ENCODE measurements around the gene PRRG2. TPM values are rescaled to one million over a fixed set of nuclear protein-coding genes. Genes with fewer than 3 reads are reported as not detected.

PRRG2 gene
- total and polyA plus RNA-seq, 2 of the 13 experiments (the other 11 are each of a cell fraction or from before 2014, with no cell fraction given) = 0.66 to 0.82 TPM

DNA sequence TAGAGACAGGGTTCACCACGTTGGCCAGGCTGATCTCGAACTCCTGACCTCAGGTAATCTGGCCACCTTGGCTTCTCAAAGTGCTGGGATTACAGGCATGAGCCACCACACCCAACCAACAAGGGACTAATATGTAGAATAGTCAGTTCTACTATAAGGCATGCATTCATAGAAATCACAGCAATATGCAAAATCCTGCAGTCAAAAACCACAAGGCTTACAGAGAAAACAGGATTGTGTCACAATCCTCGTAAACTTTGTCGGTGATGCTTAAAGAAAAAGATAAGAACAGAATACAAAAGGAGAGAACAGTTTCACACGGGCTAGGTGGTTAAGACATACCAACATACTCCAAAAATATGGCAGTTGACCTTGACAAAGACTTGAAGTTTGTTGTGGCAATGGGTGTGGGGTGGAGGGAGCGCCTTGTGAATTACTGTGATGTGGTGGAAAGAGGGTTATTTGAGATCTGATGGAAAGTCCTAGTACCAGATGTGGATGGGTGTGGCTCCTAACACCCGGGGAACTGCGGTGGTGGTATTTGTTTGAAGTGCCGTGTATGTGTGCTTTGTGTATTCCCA, 13.2 kb upstream of the PRRG2 start (continued):
- TF ChIP-seq, protein P1, sequence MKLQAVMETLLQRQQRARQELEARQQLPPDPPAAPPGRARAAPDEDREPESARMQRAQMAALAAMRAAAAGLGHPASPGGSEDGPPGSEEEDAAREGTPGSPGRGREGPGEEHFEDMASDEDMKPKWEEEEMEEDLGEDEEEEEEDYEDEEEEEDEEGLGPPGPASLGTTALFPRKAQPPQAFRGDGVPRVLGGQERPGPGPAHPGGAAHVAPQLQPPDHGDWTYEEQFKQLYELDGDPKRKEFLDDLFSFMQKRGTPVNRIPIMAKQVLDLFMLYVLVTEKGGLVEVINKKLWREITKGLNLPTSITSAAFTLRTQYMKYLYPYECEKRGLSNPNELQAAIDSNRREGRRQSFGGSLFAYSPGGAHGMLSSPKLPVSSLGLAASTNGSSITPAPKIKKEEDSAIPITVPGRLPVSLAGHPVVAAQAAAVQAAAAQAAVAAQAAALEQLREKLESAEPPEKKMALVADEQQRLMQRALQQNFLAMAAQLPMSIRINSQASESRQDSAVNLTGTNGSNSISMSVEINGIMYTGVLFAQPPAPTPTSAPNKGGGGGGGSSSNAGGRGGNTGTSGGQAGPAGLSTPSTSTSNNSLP (IDR thresholded peaks at IDR 0.05; ENCODE audit: low read depth, low read length) = no peak

DNA sequence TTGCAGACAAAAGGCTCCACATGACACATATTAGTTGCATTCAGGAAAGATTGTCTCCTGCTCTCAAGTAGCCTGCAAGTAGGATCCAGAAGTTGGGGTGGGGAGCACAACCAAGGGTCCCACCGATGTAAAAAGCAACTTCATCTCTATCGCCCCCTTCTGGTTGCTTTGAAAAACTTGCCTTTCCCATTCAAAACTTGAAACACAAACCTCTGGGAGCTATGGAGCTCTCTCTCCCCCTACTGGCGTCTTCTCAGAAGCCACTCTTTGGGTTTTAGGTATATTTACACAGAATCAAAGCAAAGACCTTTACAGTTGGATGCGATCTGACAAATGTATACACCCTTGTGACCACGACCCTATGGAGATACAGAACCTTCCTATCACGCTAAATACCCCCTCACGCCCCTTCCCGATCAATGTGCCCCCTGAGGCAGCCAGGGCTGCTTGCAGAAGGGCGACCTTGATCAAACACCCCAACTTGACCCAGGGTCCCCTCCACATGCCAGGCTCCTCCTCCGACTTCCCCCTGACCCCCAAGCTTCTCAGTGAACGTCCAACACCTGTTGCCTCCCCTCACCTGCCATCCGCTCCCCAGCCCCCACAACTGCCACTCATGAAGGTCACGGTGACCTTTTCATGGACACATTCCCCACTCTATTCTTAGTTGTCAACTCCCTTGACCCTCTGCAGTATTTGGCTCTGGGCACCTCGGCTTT, 10.8 kb upstream of the PRRG2 start:
- ChIA-PET CTCF (ENCODE audit: low intra/inter-chr PET ratio, low total read pairs) (interaction anchor here (0.8 to 3.8 kb wide), 8 partner anchors 9 to 110 kb away, joined by 3 to 47 read pairs (median 7); partner anchors contain the start of genes FLT3LG and NOSIP), POLR2A (interaction anchor here (0.6 to 2.2 kb wide), 11 partner anchors 8 to 106 kb away, joined by 3 to 20 read pairs (median 4); partner anchors contain the start of genes FCGRT, NOSIP, PRMT1 and PRRG2)
- intact Hi-C loops (cut with micrococcal nuclease; ENCODE audit: unreplicated experiment) = loop anchor here (1.0 kb wide), 2 partner anchors 23 to 67 kb away; no protein-coding TSS in a partner anchor
- peak; percentile 78 for ATAC-seq
- BruUV-seq (replicated peaks) = no TSS peak
- FAIRE-seq = peak; percentile 77
- Histone ChIP-seq H2AFZ (ENCODE audit: low read length) (no peak overlapping the region), H3K4me3 (replicated peaks in 1 of 3; ENCODE audit: insufficient read depth in 1 of 3, low read depth in 2 of 3, low read length in 3 of 3) (peak overlapping the region; percentile 23 to 65 (median 55)), H3K9me3 (ENCODE audit: low read length) (no peaks in the 10 kb centered on the region), H3K79me2 (ENCODE audit: insufficient read depth, low read length) (peaks cover 21% of the 10 kb centered on the region), H3K9ac (ENCODE audit: insufficient read depth, low read depth, low read length) (peak overlapping the region; percentile 63), H3K4me1 (ENCODE audit: insufficient read depth, low read length) (peaks cover 16% of the 10 kb centered on the region), H3K36me3 (replicated peaks in 1 of 2; ENCODE audit: control insufficient read depth in 1 of 2, insufficient read depth in 2 of 2, low read length in 2 of 2) (peaks cover 3 to 15% of the 10 kb centered on the region in 2 experiments; a peak in 3 of 5 replicates), H4K20me1 (ENCODE audit: insufficient read depth, low read length) (0 out of 2 replicates have a peak, but pooled peaks cover 4% of the 10 kb centered on the region), H3K27ac (ENCODE audit: extremely low read length, insufficient read depth, low read length) (peak overlapping the region; percentile 76), H3K4me2 (ENCODE audit: low read depth, low read length) (peak overlapping the region; percentile 84), H3K27me3 (ENCODE audit: control insufficient read depth in 1 of 2, insufficient read depth in 2 of 2, low read length in 2 of 2) (no peaks in the 10 kb centered on the region)
- in situ Hi-C loops (cut with HindIII; ENCODE audit: extremely low pct_ligation_motif_present, low pct_unique_long_range_greater_than_20kb) = loop anchor here (5.0 kb wide), 1 partner anchor 73 kb away; the partner anchor contains the start of gene RPS11
- peak; percentile 88 for DNase-seq (ENCODE audit: low spot score)
- WGBS (ENCODE audit: low lambda C conversion rate) = 16% methylated on average over 7 of the region's 14 CpGs
- TF ChIP-seq FOXJ3 (CRISPR knock-in tag; IDR thresholded peaks at IDR 0.05; ENCODE audit: borderline replicate concordance) (peak; percentile 44; the same call in 1 of the 2 replicates), THAP11 (CRISPR knock-in tag; IDR thresholded peaks at IDR 0.05) (peak; percentile 55), RAD21 (CRISPR knock-in tag; IDR thresholded peaks at IDR 0.05) (peak; percentile 90), ZMYM2 (CRISPR knock-in tag; IDR thresholded peaks at IDR 0.05) (0 out of 2 replicates have a peak, but pooled peaks have one; percentile 30), SIN3B (IDR thresholded peaks at IDR 0.05; ENCODE audit: low read length) (peak; percentile 45; the same call in 1 of the 2 replicates), HNF4A (CRISPR knock-in tag; IDR thresholded peaks at IDR 0.05) (no peak; the same call in 1 of the 2 replicates), ZNF652 (CRISPR knock-in tag; IDR thresholded peaks at IDR 0.05; ENCODE audit: borderline replicate concordance, low read depth) (no peak; the same call in 1 of the 2 replicates), ZNF607 (CRISPR knock-in tag; IDR thresholded peaks at IDR 0.05; ENCODE audit: borderline replicate concordance) (0 out of 2 replicates have a peak, but pooled peaks have one; percentile 42), SAP130 (CRISPR knock-in tag; IDR thresholded peaks at IDR 0.05; ENCODE audit: low read depth) (peak; percentile 57), SOX13 (IDR thresholded peaks at IDR 0.05) (no peak), SOX13 (CRISPR knock-in tag; conservative IDR thresholded peaks at IDR 0.05 in 1 of 2, IDR thresholded peaks at IDR 0.05 in 1 of 2) (0 out of 4 replicates have a peak, but pooled peaks of 1 of the 2 experiments have one; percentile 30), GFI1 (CRISPR knock-in tag; IDR thresholded peaks at IDR 0.05; ENCODE audit: borderline replicate concordance) (peak; percentile 81; the same call in 1 of the 2 replicates), ZNF605 (CRISPR knock-in tag; IDR thresholded peaks at IDR 0.05) (0 out of 2 replicates have a peak, but pooled peaks have one; percentile 43), HDAC2 (CRISPR knock-in tag; IDR thresholded peaks at IDR 0.05) (0 out of 2 replicates have a peak, but pooled peaks have one; percentile 29), KMT2A (CRISPR knock-in tag; IDR thresholded peaks at IDR 0.05) (0 out of 2 replicates have a peak, but pooled peaks have one; percentile 30)
- TF ChIP-seq, protein P2, sequence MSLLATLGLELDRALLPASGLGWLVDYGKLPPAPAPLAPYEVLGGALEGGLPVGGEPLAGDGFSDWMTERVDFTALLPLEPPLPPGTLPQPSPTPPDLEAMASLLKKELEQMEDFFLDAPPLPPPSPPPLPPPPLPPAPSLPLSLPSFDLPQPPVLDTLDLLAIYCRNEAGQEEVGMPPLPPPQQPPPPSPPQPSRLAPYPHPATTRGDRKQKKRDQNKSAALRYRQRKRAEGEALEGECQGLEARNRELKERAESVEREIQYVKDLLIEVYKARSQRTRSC (CRISPR knock-in tag; IDR thresholded peaks at IDR 0.05; ENCODE audit: low read depth) = no peak
- TF ChIP-seq, protein P3, sequence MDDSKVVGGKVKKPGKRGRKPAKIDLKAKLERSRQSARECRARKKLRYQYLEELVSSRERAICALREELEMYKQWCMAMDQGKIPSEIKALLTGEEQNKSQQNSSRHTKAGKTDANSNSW (CRISPR knock-in tag; IDR thresholded peaks at IDR 0.05; ENCODE audit: borderline replicate concordance) = no peak

Measured in HepG2 (cell line).